SK-N-SH treated with all-trans-retinoic acid at 6 μM for 48 hours (cell line): Measurements from ENCODE around the gene BRAT1.

Experiments used
- ARNTL ChIP-seq: fragments of 450-650 bp; formaldehyde crosslinking; IDR thresholded peaks from 2 replicates; pipeline ENCODE4 v1.5.0; 2020; ENCODE audit warnings: low read depth, mild to moderate bottlenecking, moderate library complexity, borderline replicate concordance
- BACH2 ChIP-seq: fragments of 250-450 bp; sonication (Bioruptor Pico); IDR thresholded peaks from 2 replicates; pipeline ENCODE4 v1.9.0; 2021; ENCODE audit warnings: mild to moderate bottlenecking, borderline replicate concordance
- CSDC2 ChIP-seq: fragments of 250-450 bp; sonication (Bioruptor Pico); IDR thresholded peaks from 2 replicates; pipeline ENCODE4 v1.5.0; 2020; ENCODE audit warnings: mild to moderate bottlenecking, moderate library complexity
- ESRRG ChIP-seq: fragments of 250-450 bp; sonication (Bioruptor Pico); IDR thresholded peaks from 2 replicates; pipeline ENCODE4 v1.6.1; 2021; ENCODE audit warnings: mild to moderate bottlenecking
- TCF4 ChIP-seq: fragments of 250-450 bp; sonication (Bioruptor Pico); IDR thresholded peaks from 2 replicates; pipeline ENCODE4 v1.8.0; 2021; ENCODE audit warnings: mild to moderate bottlenecking, moderate library complexity, borderline replicate concordance
- TF ChIP-seq, protein P1 (sequence below): fragments of 250-450 bp; sonication (Bioruptor Pico); IDR thresholded peaks from 2 replicates; pipeline ENCODE4 v1.8.0; 2020; ENCODE audit warnings: mild to moderate bottlenecking, moderate library complexity, borderline replicate concordance

GRCh38 chr7:2513702-2514101 lies 41.6 kb downstream of the BRAT1 start:
- TF ChIP-seq ESRRG (CRISPR knock-in tag), result no peak
- TF ChIP-seq, protein P1, sequence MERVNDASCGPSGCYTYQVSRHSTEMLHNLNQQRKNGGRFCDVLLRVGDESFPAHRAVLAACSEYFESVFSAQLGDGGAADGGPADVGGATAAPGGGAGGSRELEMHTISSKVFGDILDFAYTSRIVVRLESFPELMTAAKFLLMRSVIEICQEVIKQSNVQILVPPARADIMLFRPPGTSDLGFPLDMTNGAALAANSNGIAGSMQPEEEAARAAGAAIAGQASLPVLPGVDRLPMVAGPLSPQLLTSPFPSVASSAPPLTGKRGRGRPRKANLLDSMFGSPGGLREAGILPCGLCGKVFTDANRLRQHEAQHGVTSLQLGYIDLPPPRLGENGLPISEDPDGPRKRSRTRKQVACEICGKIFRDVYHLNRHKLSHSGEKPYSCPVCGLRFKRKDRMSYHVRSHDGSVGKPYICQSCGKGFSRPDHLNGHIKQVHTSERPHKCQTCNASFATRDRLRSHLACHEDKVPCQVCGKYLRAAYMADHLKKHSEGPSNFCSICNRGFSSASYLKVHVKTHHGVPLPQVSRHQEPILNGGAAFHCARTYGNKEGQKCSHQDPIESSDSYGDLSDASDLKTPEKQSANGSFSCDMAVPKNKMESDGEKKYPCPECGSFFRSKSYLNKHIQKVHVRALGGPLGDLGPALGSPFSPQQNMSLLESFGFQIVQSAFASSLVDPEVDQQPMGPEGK (CRISPR knock-in tag), result no peak
- no peak for TF ChIP-seq BACH2 (CRISPR knock-in tag)
- TF ChIP-seq TCF4 (CRISPR knock-in tag), result peak; percentile 98
- TF ChIP-seq ARNTL (CRISPR knock-in tag), result no peak
- TF ChIP-seq CSDC2, result no peak
